ENCODE measurements around the gene IRAG1.

Gene IRAG1

GRCh38 chr11:10693509-10694081 is at the start of gene IRAG1:
Gene IRAG1, minus strand, starts transcription at chr11:10693755. Its CDS starts 153 bp downstream, at chr11:10693602.
- DNase-seq = peak in 26 of 56 donors; percentile 11 to 55 (median 24)

GRCh38 chr11:10742460-10743208 is 49.1 kb upstream of the IRAG1 start:
- DNase-seq = no peak

- peak in 55 of 56 donors; percentile 55 to 95 (median 84) for DNase-seq
Observed at GRCh38 chr11:10735481-10736475, 42.2 kb upstream of the IRAG1 start.

GRCh38 chr11:10731064-10731680 is 37.6 kb upstream of the IRAG1 start:
- no peak for DNase-seq

- DNase-seq = no peak
Observed at GRCh38 chr11:10730151-10730550, 36.6 kb upstream of the IRAG1 start.

- peak in 4 of 56 donors; percentile 4 to 31 (median 12) for DNase-seq
Observed at GRCh38 chr11:10728789-10729472, 35.4 kb upstream of the IRAG1 start.

- no peak for DNase-seq
Observed at GRCh38 chr11:10728154-10728553, 34.6 kb upstream of the IRAG1 start.

- no peak for DNase-seq
Observed at GRCh38 chr11:10727146-10727851, 33.7 kb upstream of the IRAG1 start.

GRCh38 chr11:10725907-10726253 is 32.3 kb upstream of the IRAG1 start:
- DNase-seq = no peak

GRCh38 chr11:10725114-10725906 is 31.8 kb upstream of the IRAG1 start:
- DNase-seq = no peak

GRCh38 chr11:10722307-10722706 is 28.8 kb upstream of the IRAG1 start:
- DNase-seq = no peak

GRCh38 chr11:10720881-10721376 is 27.4 kb upstream of the IRAG1 start:
- DNase-seq = no peak

- DNase-seq = no peak
Observed at GRCh38 chr11:10719616-10720015, 26.1 kb upstream of the IRAG1 start.

GRCh38 chr11:10716543-10717259 is 23.1 kb upstream of the IRAG1 start:
- no peak for DNase-seq

GRCh38 chr11:10716122-10716521 is 22.6 kb upstream of the IRAG1 start:
- no peak for DNase-seq

GRCh38 chr11:10715571-10715970 is 22.0 kb upstream of the IRAG1 start:
- DNase-seq = peak in 32 of 56 donors; percentile 9 to 71 (median 32)

- DNase-seq = no peak
Observed at GRCh38 chr11:10709299-10710086, 15.9 kb upstream of the IRAG1 start.

- DNase-seq = no peak
Observed at GRCh38 chr11:10708131-10708530, 14.6 kb upstream of the IRAG1 start.
